CD14-positive monocyte (primary cell): Measurements from ENCODE around the gene THSD8. TPM values are rescaled to one million over a fixed set of nuclear protein-coding genes. Genes with fewer than 3 reads are reported as not detected.

Source experiments
- DNase-seq, 3 donors: peaks; one replicate each; pipeline ENCODE4 v3.0.0-alpha.2; 2011 to 2022
- H2AFZ ChIP-seq: 2 replicates; pipeline ENCODE4 v1.6.0; 2012; ENCODE audit warnings: mild to moderate bottlenecking, low read depth, low read length, inconsistent platforms; ENCODE audit not compliant: insufficient read depth, poor library complexity, severe bottlenecking
- H3K27ac ChIP-seq, 2 donors: 1 replicate in 1 of 2; 2 replicates in 1 of 2; pipeline ENCODE4 v1.5.1; 2012 to 2013; ENCODE audit warnings: low read length in 2 of 2, control low read depth in 1 of 2, inconsistent platforms in 1 of 2, low read depth in 1 of 2, mild to moderate bottlenecking in 1 of 2
- H3K27me3 ChIP-seq, 2 donors: one replicate each; pipeline versions ENCODE4 v1.6.0 to v1.6.1; 2011 to 2013; ENCODE audit warnings: low read length in 2 of 2; ENCODE audit not compliant: control insufficient read depth in 2 of 2, insufficient read depth in 2 of 2
- H3K36me3 ChIP-seq, 2 donors: replicated peaks in 1 of 2; 1 replicate in 1 of 2; 2 replicates in 1 of 2; pipeline versions ENCODE4 v1.5.1 to v1.6.1; 2012 to 2013; ENCODE audit warnings: low read length in 2 of 2, control low read depth in 1 of 2, inconsistent platforms in 1 of 2, mild to moderate bottlenecking in 1 of 2; ENCODE audit not compliant: insufficient read depth in 2 of 2, control insufficient read depth in 1 of 2
- H3K4me1 ChIP-seq, 2 donors: 1 replicate in 1 of 2; 2 replicates in 1 of 2; pipeline versions ENCODE4 v1.5.1 to v1.6.1; 2012 to 2013; ENCODE audit warnings: low read length in 2 of 2, control low read depth in 1 of 2, inconsistent platforms in 1 of 2, mild to moderate bottlenecking in 1 of 2, moderate library complexity in 1 of 2; ENCODE audit not compliant: insufficient read depth in 2 of 2, control insufficient read depth in 1 of 2
- H3K4me2 ChIP-seq: replicated peaks from 2 replicates; pipeline ENCODE3; 2012; ENCODE audit warnings: low read length, moderate library complexity, mild to moderate bottlenecking; ENCODE audit not compliant: poor library complexity, severe bottlenecking; ENCODE audit errors: extremely low read depth
- H3K4me3 ChIP-seq, 3 experiments: fragments of 200-600 bp in 1 of 3; sonication (generic) in 1 of 3; replicated peaks in 1 of 3; 1 replicate in 2 of 3; 2 replicates in 1 of 3; pipeline ENCODE4 v1.5.1; 2011 to 2013; ENCODE audit warnings: low read length in 3 of 3, mild to moderate bottlenecking in 3 of 3, control low read depth in 2 of 3, low read depth in 2 of 3, inconsistent platforms in 1 of 3, moderate library complexity in 1 of 3
- H3K79me2 ChIP-seq: 2 replicates; pipeline ENCODE4 v1.6.0; 2012; ENCODE audit warnings: mild to moderate bottlenecking, control low read depth, inconsistent platforms, low read length, moderate library complexity; ENCODE audit not compliant: insufficient read depth
- H3K9ac ChIP-seq: 2 replicates; pipeline ENCODE4 v1.6.0; 2017; ENCODE audit warnings: low read length, mild to moderate bottlenecking; ENCODE audit not compliant: insufficient read depth, poor library complexity, severe bottlenecking
- H3K9me3 ChIP-seq, 2 donors: replicated peaks in 1 of 2; 1 replicate in 1 of 2; 2 replicates in 1 of 2; pipeline versions ENCODE4 v1.5.1 to v1.6.1; 2012 to 2013; ENCODE audit warnings: low read length in 2 of 2, control low read depth in 1 of 2; ENCODE audit not compliant: control insufficient read depth in 1 of 2, insufficient read depth in 1 of 2
- H4K20me1 ChIP-seq: 2 replicates; pipeline ENCODE4 v1.6.0; 2012; ENCODE audit warnings: mild to moderate bottlenecking, low read length, control low read depth, moderate library complexity; ENCODE audit not compliant: insufficient read depth
- H3K27ac Mint-ChIP-seq, 7 donors: one replicate each; pipeline ENCODE4 v1.8.0; 2020; ENCODE audit warnings: mild to moderate bottlenecking in 7 of 7, mixed read lengths in 7 of 7, moderate library complexity in 6 of 7, inconsistent platforms in 2 of 7
- H3K27me3 Mint-ChIP-seq, 3 donors: one replicate each; pipeline ENCODE4 v1.8.0; 2021 to 2022; ENCODE audit warnings: low read depth in 3 of 3, mild to moderate bottlenecking in 3 of 3, mixed read lengths in 3 of 3, moderate library complexity in 3 of 3, inconsistent platforms in 1 of 3
- H3K36me3 Mint-ChIP-seq, 2 donors: one replicate each; pipeline ENCODE4 v1.8.0; 2020; ENCODE audit warnings: mixed read lengths in 2 of 2, inconsistent platforms in 1 of 2, mild to moderate bottlenecking in 1 of 2
- H3K4me1 Mint-ChIP-seq: one replicate; pipeline ENCODE4 v1.8.0; 2020; ENCODE audit warnings: mild to moderate bottlenecking, mixed read lengths
- H3K4me3 Mint-ChIP-seq, 2 donors: one replicate each; pipeline ENCODE4 v1.8.0; 2020; ENCODE audit warnings: mild to moderate bottlenecking in 2 of 2, mixed read lengths in 2 of 2, moderate library complexity in 1 of 2
- H3K9me3 Mint-ChIP-seq, 7 donors: one replicate each; pipeline ENCODE4 v1.8.0; 2020 to 2022; ENCODE audit warnings: mixed read lengths in 7 of 7, mild to moderate bottlenecking in 6 of 7, moderate library complexity in 6 of 7, inconsistent platforms in 2 of 7
- WGBS: methylation state at CpG from one replicate; pipeline ENCODE4 v1.1.5; 2013; ENCODE audit warnings: missing lambda C conversion rate; ENCODE audit not compliant: insufficient coverage; 5-methylcytosine and 5-hydroxymethylcytosine counted together
- intact Hi-C, 2 donors: fragments of 100-400 bp; cut with micrococcal nuclease; formaldehyde crosslinking; loops; one replicate each; pipeline versions ENCODE4 v1.15.0 to v1.15.1; 2023
- polyA minus RNA-seq: library from RNA; depleted of rRNA, polyadenylated mRNA; stranded (reverse); fragments of >200 nt; gene quantifications from 2 replicates; pipeline ENCODE4 v1.2.3, GENCODE V29; 2012
- polyA plus RNA-seq, 3 donors: library from polyadenylated mRNA; depleted of rRNA in 1 of 3; unstranded in 2 of 3; stranded (reverse) in 1 of 3; fragments of 300-500 nt in 2 of 3; fragments of >200 nt in 1 of 3; fragmentation: Illumina TruSeq in 2 of 3; gene quantifications; 1 replicate in 2 of 3; 2 replicates in 1 of 3; pipeline ENCODE4 v1.2.3, GENCODE V29; 2012 to 2021
- total RNA-seq, 12 experiments: library from RNA in 1 of 12; stranded (reverse) in 1 of 12; fragments of 120-200 nt in 1 of 12; gene quantifications; one replicate each; pipeline ENCODE4 v1.2.4 and lab custom pipeline; 2013 to 2026; ENCODE audit warnings: mixed read lengths in 6 of 12, inconsistent platforms in 1 of 12
- TF ChIP-seq, protein P1 (sequence below): fragments of 200-600 bp; IDR thresholded peaks from one replicate; pipeline ENCODE4 v1.8.0; 2022; ENCODE audit warnings: antibody characterized with exemption, mild to moderate bottlenecking

The THSD8 gene
- 1.8 TPM for total RNA-seq (2013)
- polyA plus RNA-seq (1 to 10 TPM in 1 of 3 donors, not detected in 2; 4.0 TPM), polyA minus RNA-seq (not detected in 2 replicates), total RNA-seq (lab: John Stamatoyannopoulos, UW) (0 to 0.42 (median 0.08) reads per million in 11 experiments)

DNA sequence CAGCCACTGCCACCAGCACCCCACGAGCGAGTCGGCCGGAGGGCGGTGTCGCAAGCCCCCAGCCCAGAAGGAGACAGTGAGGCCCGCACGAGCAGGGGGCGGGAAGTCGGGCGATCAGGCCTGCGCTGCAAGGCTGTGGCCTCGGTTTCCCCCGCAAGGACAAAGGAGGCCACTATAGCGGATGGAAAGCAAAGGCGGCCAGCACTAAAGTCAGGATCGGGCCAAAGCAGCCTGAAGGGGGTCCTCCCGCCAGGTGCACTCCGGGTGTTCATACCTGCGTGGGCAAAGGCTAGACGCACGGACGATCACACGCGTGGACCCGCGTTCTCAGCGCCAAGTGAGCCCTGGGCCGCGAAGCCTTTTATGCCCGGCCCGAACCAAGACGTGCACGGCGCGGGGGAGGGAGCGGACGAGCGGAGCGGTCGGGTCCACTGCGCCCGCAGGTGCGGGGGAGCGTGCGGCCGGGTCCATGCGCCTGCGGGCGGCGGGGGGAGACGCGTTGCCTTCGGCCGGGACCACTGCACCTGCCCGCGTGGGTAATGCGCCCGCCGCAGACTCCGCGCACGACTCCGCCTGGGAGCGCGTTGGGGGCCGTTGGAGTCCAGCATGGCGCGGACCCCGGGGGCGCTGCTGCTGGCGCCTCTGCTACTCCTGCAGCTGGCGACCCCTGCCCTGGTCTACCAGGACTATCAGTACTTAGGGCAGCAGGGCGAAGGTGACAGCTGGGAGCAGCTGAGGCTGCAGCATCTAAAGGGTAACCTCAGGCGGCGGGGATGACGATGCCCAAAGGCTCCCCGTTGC is at the start of gene THSD8, which contains the start of gene PRDX2:
Gene THSD8 (plus strand): TSS at position 604 of the 801 bp plus-strand sequence. CDS start 3 bp downstream, at position 607.
Gene PRDX2 (minus strand): TSS at position 335 of the 801 bp plus-strand sequence. CDS start 539 bp downstream, outside the sequence.
- peak within 1 kb of the TSS; percentile 80 for H3K4me2 ChIP-seq
- H3K9me3 ChIP-seq, result no peaks in the 10 kb centered on the region
- H2AFZ ChIP-seq, result peak within 1 kb of the TSS; percentile 84
- TF ChIP-seq, protein P1, sequence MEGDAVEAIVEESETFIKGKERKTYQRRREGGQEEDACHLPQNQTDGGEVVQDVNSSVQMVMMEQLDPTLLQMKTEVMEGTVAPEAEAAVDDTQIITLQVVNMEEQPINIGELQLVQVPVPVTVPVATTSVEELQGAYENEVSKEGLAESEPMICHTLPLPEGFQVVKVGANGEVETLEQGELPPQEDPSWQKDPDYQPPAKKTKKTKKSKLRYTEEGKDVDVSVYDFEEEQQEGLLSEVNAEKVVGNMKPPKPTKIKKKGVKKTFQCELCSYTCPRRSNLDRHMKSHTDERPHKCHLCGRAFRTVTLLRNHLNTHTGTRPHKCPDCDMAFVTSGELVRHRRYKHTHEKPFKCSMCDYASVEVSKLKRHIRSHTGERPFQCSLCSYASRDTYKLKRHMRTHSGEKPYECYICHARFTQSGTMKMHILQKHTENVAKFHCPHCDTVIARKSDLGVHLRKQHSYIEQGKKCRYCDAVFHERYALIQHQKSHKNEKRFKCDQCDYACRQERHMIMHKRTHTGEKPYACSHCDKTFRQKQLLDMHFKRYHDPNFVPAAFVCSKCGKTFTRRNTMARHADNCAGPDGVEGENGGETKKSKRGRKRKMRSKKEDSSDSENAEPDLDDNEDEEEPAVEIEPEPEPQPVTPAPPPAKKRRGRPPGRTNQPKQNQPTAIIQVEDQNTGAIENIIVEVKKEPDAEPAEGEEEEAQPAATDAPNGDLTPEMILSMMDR, result no peak
- peak within 1 kb of the TSS; percentile 44 to 81 (median 45) for H3K4me3 ChIP-seq
- DNase-seq, result peak in 2 of 3 donors; percentile 29 to 37
- Mint-ChIP-seq H3K4me1 (peaks cover 26% of the 10 kb centered on the region), H3K36me3 (peaks cover 8 to 24% of the 10 kb centered on the region in 2 donors), H3K27me3 (peaks cover 14 to 31% (median 25%) of the 10 kb centered on the region in 3 donors), H3K9me3 (peaks cover 0 to 6% (median 0%) of the 10 kb centered on the region in 7 donors), H3K4me3 (peak within 1 kb of the TSS; percentile 82 to 91), H3K27ac (peak within 1 kb of the TSS in 3 of 7 donors; percentile 12 to 43 (median 25))
- H4K20me1 ChIP-seq, result no peaks in the 10 kb centered on the region
- H3K9ac ChIP-seq, result peak within 1 kb of the TSS; percentile 68
- intact Hi-C loops, result no loop called here
- H3K27me3 ChIP-seq, result peaks cover 4 to 34% of the 10 kb centered on the region in 2 donors
- under 1% methylated on average over 77 of the region's 78 CpGs for WGBS
- H3K4me1 ChIP-seq, result peaks cover 23 to 33% of the 10 kb centered on the region in 2 donors
- H3K79me2 ChIP-seq, result no peaks in the 10 kb centered on the region
- no peak within 1 kb of the TSS for H3K27ac ChIP-seq
- no peaks in the 10 kb centered on the region for H3K36me3 ChIP-seq

DNA sequence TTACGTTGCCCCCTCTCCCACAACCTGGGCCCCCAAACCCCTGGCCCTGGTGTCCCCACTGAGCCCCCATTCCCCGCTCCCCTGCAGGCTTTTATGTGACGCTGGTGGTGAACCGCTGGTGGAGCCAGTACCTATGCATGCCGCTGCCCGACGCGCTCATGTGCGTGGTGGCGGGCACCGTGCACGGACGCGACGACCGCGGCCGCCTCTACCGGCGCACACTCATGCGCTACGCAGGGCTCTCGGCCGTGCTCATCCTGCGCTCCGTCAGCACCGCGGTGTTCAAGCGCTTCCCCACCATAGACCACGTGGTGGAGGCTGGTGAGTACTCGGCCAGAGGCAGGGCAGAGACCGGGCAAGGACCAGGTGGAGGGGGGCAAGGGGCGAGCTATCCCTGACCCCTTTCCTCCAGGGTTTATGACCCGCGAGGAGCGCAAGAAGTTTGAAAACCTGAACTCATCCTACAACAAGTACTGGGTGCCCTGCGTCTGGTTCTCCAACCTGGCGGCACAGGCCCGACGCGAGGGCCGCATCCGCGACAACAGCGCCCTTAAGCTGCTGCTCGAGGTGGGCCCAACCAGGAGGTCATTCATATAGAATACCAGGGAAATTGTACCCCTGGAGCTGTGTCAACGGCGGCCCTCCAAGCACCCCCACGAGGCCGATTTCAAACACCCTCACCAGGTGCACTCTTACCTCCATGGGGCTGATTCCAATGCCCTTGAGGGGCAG is 47.2 kb upstream of the THSD8 start:
- TF ChIP-seq, protein P1, result no peak
- 70% methylated on average over 42 of the region's 50 CpGs for WGBS
- Mint-ChIP-seq H3K9me3 (peaks cover 0 to under 1% (median 0%) of the 10 kb centered on the region in 7 donors), H3K27me3 (peaks cover 28 to 42% (median 28%) of the 10 kb centered on the region in 3 donors), H3K36me3 (no peaks in the 10 kb centered on the region), H3K27ac (no peak overlapping the region), H3K4me1 (peaks cover 10% of the 10 kb centered on the region), H3K4me3 (no peak overlapping the region)
- Histone ChIP-seq H2AFZ (no peak overlapping the region), H3K4me2 (no peak overlapping the region), H3K36me3 (no peaks in the 10 kb centered on the region), H3K27me3 (peaks cover 0 to 19% of the 10 kb centered on the region in 2 donors), H3K4me3 (no peak overlapping the region), H3K9ac (no peak overlapping the region), H3K79me2 (no peaks in the 10 kb centered on the region), H4K20me1 (no peaks in the 10 kb centered on the region), H3K27ac (no peak overlapping the region), H3K9me3 (no peaks in the 10 kb centered on the region), H3K4me1 (peaks cover 4 to 8% of the 10 kb centered on the region in 2 donors)
- no peak for DNase-seq
- intact Hi-C loops, result no loop called here
